Caco-2 (cell line): ENCODE data around the gene PPP1R12C. TPM values are rescaled to one million over a fixed set of nuclear protein-coding genes. Genes with fewer than 3 reads are reported as not detected.
"Not testable (repeated sequence)": the region's sequence is repeated elsewhere in the genome, so short reads cannot be mapped to it uniquely, and the experiment has no call there.

Source experiments
- BruUV-seq: library from RNA; stranded (reverse); fragments of 400-500 nt; replicated peaks from 2 replicates; lab custom pipeline; 2021; lab: Mats Ljungman, UMichigan
- CTCF ChIA-PET: fragments of 300-600 bp; sonication (Branson Sonifier 250); formaldehyde crosslinking; loops from one replicate; lab custom pipeline; 2022; ENCODE audit warnings: antibody characterized with exemption; lab: Charles Lee
- POLR2A ChIA-PET: fragments of 300-600 bp; sonication (Branson Sonifier 250); formaldehyde crosslinking; loops from one replicate; lab custom pipeline; 2022; ENCODE audit warnings: antibody characterized with exemption; lab: Charles Lee
- DNase-seq, 2 experiments: peaks; one replicate each; pipeline versions ENCODE4 v3.0.0 to v3.0.0-alpha.2; 2020 to 2022
- H3K27me3 ChIP-seq: replicated peaks from 2 replicates; pipeline ENCODE4 v1.6.0; 2011; ENCODE audit warnings: low read length; ENCODE audit not compliant: control insufficient read depth, insufficient read depth
- H3K36me3 ChIP-seq: 2 replicates; pipeline ENCODE4 v1.5.1; 2011; ENCODE audit warnings: low read length; ENCODE audit not compliant: control insufficient read depth, insufficient read depth
- H3K4me1 ChIP-seq: fragments of 250-450 bp; sonication (Bioruptor Pico); 2 replicates; pipeline ENCODE4 v1.5.1; 2020; ENCODE audit warnings: mild to moderate bottlenecking
- H3K4me3 ChIP-seq: 2 replicates; pipeline ENCODE4 v1.5.1; 2011; ENCODE audit warnings: low read depth, mild to moderate bottlenecking, control low read depth, low read length
- H3K9me3 ChIP-seq: fragments of 250-450 bp; sonication (Bioruptor Pico); 2 replicates; pipeline ENCODE4 v1.5.1; 2020; ENCODE audit warnings: mild to moderate bottlenecking, moderate library complexity
- H3K27ac Mint-ChIP-seq: one replicate; pipeline ENCODE4 v1.8.0; 2022; ENCODE audit warnings: mixed read lengths; ENCODE audit not compliant: unreplicated experiment
- H3K27me3 Mint-ChIP-seq: one replicate; pipeline ENCODE4 v1.8.0; 2022; ENCODE audit warnings: mixed read lengths; ENCODE audit not compliant: insufficient read depth, unreplicated experiment
- H3K36me3 Mint-ChIP-seq: one replicate; pipeline ENCODE4 v1.8.0; 2022; ENCODE audit warnings: mild to moderate bottlenecking, mixed read lengths; ENCODE audit not compliant: insufficient read depth, unreplicated experiment
- H3K4me1 Mint-ChIP-seq: one replicate; pipeline ENCODE4 v1.8.0; 2022; ENCODE audit warnings: low read depth, mixed read lengths; ENCODE audit not compliant: unreplicated experiment
- H3K4me3 Mint-ChIP-seq: one replicate; pipeline ENCODE4 v1.8.0; 2022; ENCODE audit warnings: mild to moderate bottlenecking, moderate library complexity, mixed read lengths; ENCODE audit not compliant: unreplicated experiment
- H3K9me3 Mint-ChIP-seq: one replicate; pipeline ENCODE4 v1.8.0; 2022; ENCODE audit warnings: mixed read lengths; ENCODE audit not compliant: unreplicated experiment
- intact Hi-C: fragments of 100-400 bp; cut with micrococcal nuclease; formaldehyde crosslinking; loops from one replicate; pipeline ENCODE4 v1.10.0; 2022; ENCODE audit not compliant: unreplicated experiment
- total RNA-seq: library from RNA; stranded (reverse); gene quantifications from 2 replicates; pipeline ENCODE4 v1.2.3, GENCODE V29; 2022
- TF ChIP-seq, protein P1 (sequence below), 2 experiments: fragments of 200-600 bp in 1 of 2; IDR thresholded peaks; 1 replicate in 1 of 2; 2 replicates in 1 of 2; pipeline versions ENCODE4 v1.5.1 to v1.8.0; 2011 to 2022; ENCODE audit warnings: antibody characterized with exemption in 1 of 2, control low read depth in 1 of 2, inconsistent platforms in 1 of 2, low read depth in 1 of 2, low read length in 1 of 2, mild to moderate bottlenecking in 1 of 2, moderate library complexity in 1 of 2; ENCODE audit not compliant: insufficient read depth in 1 of 2, severe bottlenecking in 1 of 2, unreplicated experiment in 1 of 2

Gene PPP1R12C
- total RNA-seq, 1 experiment from 2014 or later, result 104 TPM

DNA sequence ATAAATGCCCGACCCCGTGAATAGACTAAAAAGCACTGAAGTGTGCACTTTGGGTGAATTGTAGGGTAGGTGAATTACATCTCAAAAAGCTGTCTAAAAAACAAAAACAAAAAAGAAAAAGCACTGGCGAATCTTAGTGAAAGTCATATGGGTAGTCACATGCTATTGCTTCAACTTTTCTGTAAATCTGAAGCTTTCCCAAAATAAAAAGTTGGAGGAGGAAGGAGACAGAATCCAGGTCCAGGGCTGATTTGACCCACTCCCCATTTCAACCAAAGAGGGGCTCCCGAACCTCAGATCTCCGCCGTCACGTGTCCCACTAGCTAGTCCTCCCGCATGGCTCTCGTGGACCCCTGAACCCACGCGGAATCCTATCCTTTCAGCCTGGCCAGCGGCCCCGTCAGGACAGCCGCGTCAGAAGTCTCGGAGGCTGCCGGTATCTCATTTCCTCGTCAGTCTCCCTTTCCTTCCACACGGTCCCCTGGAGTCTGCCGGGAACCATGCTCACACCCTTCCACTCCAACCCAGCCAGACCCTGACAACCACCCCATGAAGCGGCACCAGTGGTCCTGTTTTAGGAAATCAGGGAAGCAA, 6.1 kb downstream of the PPP1R12C start:
- Histone ChIP-seq H3K36me3 (no peaks in the 10 kb centered on the region; the same call in 1 of the 2 replicates), H3K27me3 (no peaks in the 10 kb centered on the region), H3K9me3 (no peaks in the 10 kb centered on the region), H3K4me1 (peaks cover 9% of the 10 kb centered on the region; the same call in 1 of the 2 replicates), H3K4me3 (no peak overlapping the region)
- no peaks in the 10 kb centered on the region for H3K27me3 Mint-ChIP-seq
- no peak overlapping the region for H3K4me3 Mint-ChIP-seq
- POLR2A ChIA-PET, result no interaction called here
- intact Hi-C loops, result no loop called here
- TF ChIP-seq, protein P1, sequence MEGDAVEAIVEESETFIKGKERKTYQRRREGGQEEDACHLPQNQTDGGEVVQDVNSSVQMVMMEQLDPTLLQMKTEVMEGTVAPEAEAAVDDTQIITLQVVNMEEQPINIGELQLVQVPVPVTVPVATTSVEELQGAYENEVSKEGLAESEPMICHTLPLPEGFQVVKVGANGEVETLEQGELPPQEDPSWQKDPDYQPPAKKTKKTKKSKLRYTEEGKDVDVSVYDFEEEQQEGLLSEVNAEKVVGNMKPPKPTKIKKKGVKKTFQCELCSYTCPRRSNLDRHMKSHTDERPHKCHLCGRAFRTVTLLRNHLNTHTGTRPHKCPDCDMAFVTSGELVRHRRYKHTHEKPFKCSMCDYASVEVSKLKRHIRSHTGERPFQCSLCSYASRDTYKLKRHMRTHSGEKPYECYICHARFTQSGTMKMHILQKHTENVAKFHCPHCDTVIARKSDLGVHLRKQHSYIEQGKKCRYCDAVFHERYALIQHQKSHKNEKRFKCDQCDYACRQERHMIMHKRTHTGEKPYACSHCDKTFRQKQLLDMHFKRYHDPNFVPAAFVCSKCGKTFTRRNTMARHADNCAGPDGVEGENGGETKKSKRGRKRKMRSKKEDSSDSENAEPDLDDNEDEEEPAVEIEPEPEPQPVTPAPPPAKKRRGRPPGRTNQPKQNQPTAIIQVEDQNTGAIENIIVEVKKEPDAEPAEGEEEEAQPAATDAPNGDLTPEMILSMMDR (IDR thresholded peaks at IDR 0.05; ENCODE audit: insufficient read depth in 1 of 2, low read depth in 1 of 2, low read length in 1 of 2, severe bottlenecking in 1 of 2, unreplicated experiment in 1 of 2), result no peak
- no TSS peak for BruUV-seq
- DNase-seq, result no peak
- H3K4me1 Mint-ChIP-seq, result peaks cover 15% of the 10 kb centered on the region
- H3K27ac Mint-ChIP-seq, result no peak overlapping the region
- H3K36me3 Mint-ChIP-seq, result peaks cover 34% of the 10 kb centered on the region
- CTCF ChIA-PET, result interaction anchor here (0.7 kb wide), 1 partner anchor 342 kb away, joined by 3 read pairs; no protein-coding TSS in a partner anchor
- H3K9me3 Mint-ChIP-seq, result no peaks in the 10 kb centered on the region

DNA sequence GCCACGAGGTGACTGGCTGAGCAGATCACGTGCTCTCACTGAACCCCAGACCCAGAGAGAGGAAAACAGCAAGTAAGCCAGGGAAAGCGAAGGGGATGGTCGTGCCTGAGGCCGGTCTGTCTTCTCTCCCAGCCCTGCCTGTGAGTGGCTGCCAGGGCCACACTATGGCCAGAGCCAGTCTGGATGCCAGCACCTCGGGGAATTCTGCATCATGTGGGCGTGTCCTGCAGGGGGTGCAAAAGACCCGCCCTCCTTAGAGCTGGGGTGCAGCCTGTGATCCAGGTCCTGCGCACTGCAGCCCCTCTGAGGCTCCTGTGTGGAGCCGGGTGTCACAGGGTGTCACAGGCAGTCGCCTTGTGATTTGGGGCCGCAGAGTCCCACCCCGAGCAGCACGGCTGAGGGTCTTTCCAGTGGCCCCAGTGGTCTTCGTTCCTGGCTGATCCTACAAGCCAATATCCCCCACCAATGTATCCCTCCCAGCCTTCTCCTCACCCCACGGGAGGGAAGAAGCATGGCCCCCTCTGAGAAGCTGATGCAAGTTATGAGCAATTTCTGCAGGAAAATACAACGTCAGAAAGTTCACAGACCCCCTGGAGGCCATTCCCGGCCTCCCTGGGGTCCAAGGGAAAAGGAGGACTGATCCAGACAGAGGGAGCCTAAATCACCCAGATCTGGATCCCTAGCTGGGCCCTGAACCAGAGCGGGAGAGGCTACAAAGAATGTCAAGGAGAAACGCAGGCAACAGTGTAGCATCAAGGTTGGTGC, 7.7 kb downstream of the PPP1R12C start:
- Mint-ChIP-seq H3K27me3 (no peaks in the 10 kb centered on the region), H3K4me3 (no peak overlapping the region), H3K27ac (no peak overlapping the region), H3K4me1 (no peaks in the 10 kb centered on the region), H3K36me3 (peaks cover 44% of the 10 kb centered on the region), H3K9me3 (no peaks in the 10 kb centered on the region)
- no TSS peak for BruUV-seq
- no peak for DNase-seq
- no peaks in the 10 kb centered on the region; the same call in 1 of the 2 replicates for H3K36me3 ChIP-seq
- TF ChIP-seq, protein P1 (IDR thresholded peaks at IDR 0.05; ENCODE audit: insufficient read depth in 1 of 2, low read depth in 1 of 2, low read length in 1 of 2, severe bottlenecking in 1 of 2, unreplicated experiment in 1 of 2), result no peak
- H3K4me3 ChIP-seq, result no peak overlapping the region
- ChIA-PET POLR2A (no interaction called here), CTCF (no interaction called here)
- H3K9me3 ChIP-seq, result no peaks in the 10 kb centered on the region
- intact Hi-C loops, result no loop called here
- no peaks in the 10 kb centered on the region for H3K4me1 ChIP-seq
- no peaks in the 10 kb centered on the region for H3K27me3 ChIP-seq

DNA sequence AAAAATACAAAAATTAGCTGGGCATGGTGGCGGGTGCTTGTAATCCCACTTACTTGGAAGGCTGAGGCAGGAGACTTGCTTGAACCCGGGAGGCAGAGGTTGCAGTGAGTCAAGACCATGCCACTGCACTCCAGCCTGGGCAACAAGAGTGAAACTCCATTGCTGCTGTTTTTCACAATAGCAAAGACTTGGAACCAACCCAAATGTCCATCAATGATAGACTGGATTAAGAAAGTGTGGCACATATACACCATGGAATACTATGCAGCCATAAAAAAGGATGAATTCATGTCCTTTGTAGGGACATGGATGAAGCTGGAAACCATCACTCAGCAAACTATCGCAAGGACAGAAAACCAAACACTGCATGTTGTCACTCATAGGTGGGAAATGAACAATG, 10.2 kb downstream of the PPP1R12C start:
- H3K4me1 ChIP-seq, intact Hi-C loops, POLR2A ChIA-PET, BruUV-seq, H3K36me3 ChIP-seq, H3K9me3 Mint-ChIP-seq, DNase-seq, CTCF ChIA-PET, H3K27me3 Mint-ChIP-seq, H3K27ac Mint-ChIP-seq, H3K9me3 ChIP-seq, H3K27me3 ChIP-seq, H3K4me1 Mint-ChIP-seq, H3K4me3 Mint-ChIP-seq, H3K4me3 ChIP-seq: not testable (repeated sequence)
- H3K36me3 Mint-ChIP-seq, result peaks cover 50% of the 10 kb centered on the region
